Mesendoderm (in vitro differentiated cells): Measurements from ENCODE around the gene RGS5.

Experiments
- DNase-seq: peaks from one replicate; pipeline ENCODE4 v3.0.0; 2013
- H2AK5ac ChIP-seq: 2 replicates; pipeline ENCODE4 v1.6.1; 2013; ENCODE audit warnings: low read length, inconsistent platforms
- H2BK120ac ChIP-seq: 2 replicates; pipeline ENCODE4 v1.6.1; 2013; ENCODE audit warnings: low read depth, mild to moderate bottlenecking, low read length, moderate library complexity, mixed read lengths
- H2BK15ac ChIP-seq: replicated peaks from 2 replicates; pipeline ENCODE4 v1.6.1; 2013; ENCODE audit warnings: low read depth, mild to moderate bottlenecking, moderate library complexity
- H2BK5ac ChIP-seq: 2 replicates; pipeline ENCODE4 v1.6.1; 2013; ENCODE audit warnings: low read length, inconsistent platforms
- H3K18ac ChIP-seq: 2 replicates; pipeline ENCODE4 v1.6.1; 2013; ENCODE audit warnings: mild to moderate bottlenecking, low read length, mixed read lengths
- H3K23ac ChIP-seq: one replicate; pipeline ENCODE4 v1.6.1; 2013; ENCODE audit warnings: low read length
- H3K27ac ChIP-seq: 2 replicates; pipeline ENCODE4 v1.5.1; 2013; ENCODE audit warnings: low read depth, mild to moderate bottlenecking, inconsistent platforms, low read length, moderate library complexity
- H3K27me3 ChIP-seq: 2 replicates; pipeline ENCODE4 v1.6.1; 2013; ENCODE audit warnings: low read length, control low read depth, mild to moderate bottlenecking, inconsistent platforms; ENCODE audit not compliant: insufficient read depth, poor library complexity
- H3K36me3 ChIP-seq: 2 replicates; pipeline ENCODE4 v1.6.1; 2013; ENCODE audit warnings: low read length, inconsistent platforms; ENCODE audit not compliant: control insufficient read depth, insufficient read depth
- H3K4ac ChIP-seq: one replicate; pipeline ENCODE4 v1.6.1; 2013; ENCODE audit warnings: low read depth, mild to moderate bottlenecking, low read length, moderate library complexity
- H3K4me1 ChIP-seq: 2 replicates; pipeline ENCODE4 v1.6.1; 2013; ENCODE audit warnings: low read depth, low read length, inconsistent platforms; ENCODE audit not compliant: control insufficient read depth
- H3K4me2 ChIP-seq: 2 replicates; pipeline ENCODE4 v1.6.1; 2013; ENCODE audit warnings: low read length
- H3K4me3 ChIP-seq: 2 replicates; pipeline ENCODE4 v1.5.1; 2013; ENCODE audit warnings: mild to moderate bottlenecking, low read length
- H3K56ac ChIP-seq: one replicate; pipeline ENCODE4 v1.6.1; 2013; ENCODE audit warnings: low read length
- H3K79me1 ChIP-seq: 2 replicates; pipeline ENCODE4 v1.6.1; 2013; ENCODE audit warnings: low read length, inconsistent platforms
- H3K79me2 ChIP-seq: 2 replicates; pipeline ENCODE4 v1.6.1; 2013; ENCODE audit warnings: mild to moderate bottlenecking, low read length; ENCODE audit not compliant: control insufficient read depth, insufficient read depth
- H3K9ac ChIP-seq: 2 replicates; pipeline ENCODE4 v1.6.1; 2013; ENCODE audit warnings: low read length, inconsistent platforms
- H4K5ac ChIP-seq: one replicate; pipeline ENCODE4 v1.6.1; 2013; ENCODE audit warnings: low read length
- H4K8ac ChIP-seq: one replicate; pipeline ENCODE4 v1.6.1; 2013; ENCODE audit warnings: low read depth, mild to moderate bottlenecking, control low read depth, low read length, moderate library complexity
- WGBS: extraction: QIAGEN DNeasy Blood & Tissue Kit; methylation state at CpG from one replicate; pipeline ENCODE4 v1.1.7; 2013; ENCODE audit warnings: low lambda C conversion rate, missing lambda C conversion rate; ENCODE audit not compliant: insufficient coverage; ENCODE audit errors: extremely low coverage; 5-methylcytosine and 5-hydroxymethylcytosine counted together

The RGS5 gene

DNA sequence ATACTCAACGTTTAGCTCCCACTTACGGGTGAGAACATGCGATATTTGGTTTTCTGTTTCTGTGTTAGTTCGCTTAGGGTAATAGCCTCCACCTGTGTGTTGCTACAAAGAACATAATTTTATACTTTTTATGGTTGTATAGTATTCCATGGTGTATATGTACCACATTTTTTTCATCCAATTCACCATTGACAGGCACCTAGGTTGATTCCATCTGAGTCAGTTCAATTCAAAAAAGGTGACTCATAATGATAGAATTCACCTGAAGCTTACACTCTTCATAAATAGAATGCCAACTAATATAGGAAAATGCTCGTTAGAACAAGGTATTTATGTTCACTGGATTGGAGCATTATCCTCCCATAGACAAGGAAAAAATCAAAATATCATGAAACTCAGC, 95.1 kb downstream of the RGS5 start:
- H3K4ac ChIP-seq = no peak overlapping the region
- H2AK5ac ChIP-seq = no peak overlapping the region
- H3K18ac ChIP-seq = no peak overlapping the region
- H3K9ac ChIP-seq = no peak overlapping the region
- no peak overlapping the region for H3K56ac ChIP-seq
- H3K79me1 ChIP-seq = no peaks in the 10 kb centered on the region
- no peak overlapping the region for H2BK5ac ChIP-seq
- no peak overlapping the region for H3K23ac ChIP-seq
- no peaks in the 10 kb centered on the region for H3K27me3 ChIP-seq
- H3K36me3 ChIP-seq = no peaks in the 10 kb centered on the region
- H4K8ac ChIP-seq = no peak overlapping the region
- H3K27ac ChIP-seq = no peak overlapping the region
- no peak overlapping the region for H2BK15ac ChIP-seq
- H4K5ac ChIP-seq = no peak overlapping the region
- no peak for DNase-seq
- no peak overlapping the region for H2BK120ac ChIP-seq
- no peaks in the 10 kb centered on the region for H3K79me2 ChIP-seq
- no CpG with 5 or more reads among the region's 5 CpGs for WGBS
- H3K4me2 ChIP-seq = no peak overlapping the region
- H3K4me1 ChIP-seq = no peaks in the 10 kb centered on the region
- no peak overlapping the region for H3K4me3 ChIP-seq

DNA sequence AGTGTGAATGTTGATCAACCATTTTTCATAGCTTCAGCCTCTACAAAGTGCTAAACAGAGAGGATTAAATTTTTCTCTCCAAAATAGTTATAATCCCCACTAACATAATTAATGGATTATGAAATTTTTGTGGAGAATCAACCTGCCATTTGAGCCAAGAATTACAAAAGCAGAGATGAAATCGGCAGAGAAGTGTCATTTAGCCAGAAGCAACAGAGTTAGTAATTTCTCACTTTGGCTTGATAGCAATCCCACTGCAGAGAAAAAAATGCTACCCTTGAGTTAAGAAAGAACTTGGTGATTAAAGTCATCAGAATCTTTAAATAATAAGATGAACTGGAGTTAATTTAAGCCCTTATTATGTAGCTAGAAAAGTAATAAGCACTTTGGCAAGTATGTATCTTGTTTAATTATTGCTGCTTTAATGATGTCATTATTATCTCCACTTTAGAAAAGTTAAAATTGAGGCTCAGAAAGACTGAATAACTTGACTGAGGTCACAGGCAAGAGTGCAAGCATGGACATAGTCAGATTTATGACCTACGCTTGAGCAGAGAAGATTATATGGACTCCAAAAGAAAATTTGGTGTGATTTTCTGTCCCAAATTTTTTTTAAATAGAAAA, 96.2 kb downstream of the RGS5 start:
- H3K9ac ChIP-seq = no peak overlapping the region
- no peak overlapping the region for H2AK5ac ChIP-seq
- no CpG with 5 or more reads among the region's 2 CpGs for WGBS
- H3K23ac ChIP-seq = no peak overlapping the region
- no peaks in the 10 kb centered on the region for H3K4me1 ChIP-seq
- no peaks in the 10 kb centered on the region for H3K79me2 ChIP-seq
- no peaks in the 10 kb centered on the region for H3K27me3 ChIP-seq
- H2BK5ac ChIP-seq = no peak overlapping the region
- no peak overlapping the region for H3K4me3 ChIP-seq
- no peak overlapping the region for H3K56ac ChIP-seq
- H3K36me3 ChIP-seq = no peaks in the 10 kb centered on the region
- H3K18ac ChIP-seq = no peak overlapping the region
- no peaks in the 10 kb centered on the region for H3K79me1 ChIP-seq
- no peak overlapping the region for H3K4me2 ChIP-seq
- no peak overlapping the region for H2BK15ac ChIP-seq
- H3K4ac ChIP-seq = no peak overlapping the region
- H2BK120ac ChIP-seq = no peak overlapping the region
- H3K27ac ChIP-seq = no peak overlapping the region
- no peak for DNase-seq
- no peak overlapping the region for H4K5ac ChIP-seq
- no peak overlapping the region for H4K8ac ChIP-seq

DNA sequence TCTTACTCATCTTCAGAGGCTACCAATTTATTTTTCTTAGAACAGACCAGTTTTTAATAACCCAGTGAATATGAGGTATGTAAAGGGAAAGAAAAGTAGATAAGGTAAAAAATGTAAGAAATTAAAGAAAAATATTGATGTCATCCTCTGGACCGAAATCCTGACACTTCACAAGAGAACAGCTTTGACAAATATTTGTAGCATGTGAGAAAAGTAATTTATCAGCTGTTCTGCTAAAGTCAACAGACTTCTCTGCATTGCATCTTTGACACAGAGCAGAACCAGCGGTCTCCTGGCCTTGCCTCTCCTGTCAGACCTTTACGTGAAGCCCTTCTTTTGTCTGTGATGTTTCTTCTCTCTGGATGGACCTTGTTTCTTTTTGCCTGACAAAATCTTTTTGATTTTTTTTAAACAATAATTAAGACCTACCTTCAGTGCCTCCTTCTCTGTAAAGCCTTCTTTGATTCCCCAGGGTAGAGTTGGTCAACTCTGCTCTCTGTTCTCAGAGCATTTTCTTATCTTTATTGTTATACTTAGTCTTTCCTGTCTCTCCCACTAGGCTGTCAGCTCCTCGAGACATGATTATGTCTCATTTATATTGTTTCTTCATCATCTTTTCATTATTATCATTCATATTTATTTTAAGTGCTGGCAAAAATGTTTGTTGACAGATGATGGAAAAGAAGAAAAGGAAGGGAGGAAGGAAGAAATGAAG, 98.2 kb downstream of the RGS5 start:
- no peak overlapping the region for H4K8ac ChIP-seq
- no peak overlapping the region for H3K4ac ChIP-seq
- H2BK5ac ChIP-seq = no peak overlapping the region
- DNase-seq = no peak
- no peaks in the 10 kb centered on the region for H3K27me3 ChIP-seq
- no peak overlapping the region for H3K23ac ChIP-seq
- no peak overlapping the region for H2BK120ac ChIP-seq
- H3K4me1 ChIP-seq = no peaks in the 10 kb centered on the region
- no peak overlapping the region for H3K27ac ChIP-seq
- no peak overlapping the region for H3K4me2 ChIP-seq
- WGBS = no CpG with 5 or more reads among the region's 4 CpGs
- H3K18ac ChIP-seq = no peak overlapping the region
- no peak overlapping the region for H2AK5ac ChIP-seq
- no peaks in the 10 kb centered on the region for H3K79me2 ChIP-seq
- H3K9ac ChIP-seq = no peak overlapping the region
- H3K4me3 ChIP-seq = no peak overlapping the region
- no peak overlapping the region for H2BK15ac ChIP-seq
- no peaks in the 10 kb centered on the region for H3K79me1 ChIP-seq
- H3K56ac ChIP-seq = no peak overlapping the region
- no peak overlapping the region for H4K5ac ChIP-seq
- no peaks in the 10 kb centered on the region for H3K36me3 ChIP-seq

DNA sequence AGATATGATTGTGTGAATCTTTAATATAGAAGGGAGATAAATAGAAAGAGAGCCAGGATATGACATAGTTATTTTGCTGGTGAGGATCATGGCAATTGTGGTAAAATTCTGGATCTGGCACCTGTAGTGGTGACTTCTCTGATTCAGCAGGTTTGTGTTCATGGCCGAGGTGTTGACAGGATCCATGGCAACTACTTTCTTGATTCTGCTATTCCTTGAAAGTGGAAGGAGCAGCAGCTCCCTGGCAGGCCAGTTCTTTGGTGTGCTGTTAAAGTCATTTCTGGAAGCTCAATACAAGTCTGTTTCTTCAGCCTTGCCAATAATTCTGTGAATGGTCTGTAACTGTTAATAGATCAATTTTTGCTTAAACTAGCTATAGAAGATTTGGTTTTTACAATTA, 100.1 kb downstream of the RGS5 start:
- no peak overlapping the region for H4K5ac ChIP-seq
- no peak overlapping the region for H3K56ac ChIP-seq
- H3K79me2 ChIP-seq = no peaks in the 10 kb centered on the region
- H3K27me3 ChIP-seq = no peaks in the 10 kb centered on the region
- no peak overlapping the region for H2AK5ac ChIP-seq
- no peak overlapping the region for H3K9ac ChIP-seq
- no peaks in the 10 kb centered on the region for H3K4me1 ChIP-seq
- DNase-seq = no peak
- WGBS = no CpG with 5 or more reads among the region's 1 CpG
- no peak overlapping the region for H3K18ac ChIP-seq
- H3K4ac ChIP-seq = no peak overlapping the region
- H3K27ac ChIP-seq = no peak overlapping the region
- H3K23ac ChIP-seq = no peak overlapping the region
- no peak overlapping the region for H3K4me2 ChIP-seq
- no peak overlapping the region for H3K4me3 ChIP-seq
- no peak overlapping the region for H2BK5ac ChIP-seq
- H2BK120ac ChIP-seq = no peak overlapping the region
- no peak overlapping the region for H2BK15ac ChIP-seq
- H3K36me3 ChIP-seq = no peaks in the 10 kb centered on the region
- H3K79me1 ChIP-seq = no peaks in the 10 kb centered on the region
- H4K8ac ChIP-seq = no peak overlapping the region

DNA sequence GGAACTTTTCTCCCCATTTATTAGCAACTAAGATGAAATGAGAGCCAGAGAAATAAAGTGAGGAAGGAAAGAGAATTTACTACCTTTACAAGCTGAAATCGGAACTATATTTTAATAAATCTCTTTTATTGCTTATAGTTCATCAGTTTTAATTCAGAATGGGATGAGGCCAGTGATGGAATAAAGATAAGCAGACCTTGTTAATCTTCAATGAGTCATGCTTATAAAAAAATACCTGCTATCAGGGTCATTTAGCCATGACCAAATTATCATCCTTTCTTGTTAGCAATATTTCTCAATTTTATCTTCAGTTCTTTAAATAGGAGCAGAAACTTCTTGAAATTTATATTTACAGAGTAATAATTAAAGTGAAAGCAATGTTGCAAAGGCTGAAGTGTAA, 107.5 kb downstream of the RGS5 start:
- Histone ChIP-seq H3K27me3 (no peaks in the 10 kb centered on the region), H3K4me1 (no peaks in the 10 kb centered on the region), H2BK15ac (no peak overlapping the region), H3K36me3 (no peaks in the 10 kb centered on the region), H2AK5ac (no peak overlapping the region), H3K4me3 (no peak overlapping the region), H3K79me2 (no peaks in the 10 kb centered on the region), H4K5ac (no peak overlapping the region), H3K4ac (no peak overlapping the region), H4K8ac (no peak overlapping the region), H3K4me2 (no peak overlapping the region), H2BK5ac (no peak overlapping the region), H3K56ac (no peak overlapping the region), H3K27ac (no peak overlapping the region), H3K18ac (no peak overlapping the region), H3K23ac (no peak overlapping the region), H3K79me1 (no peaks in the 10 kb centered on the region), H3K9ac (no peak overlapping the region), H2BK120ac (no peak overlapping the region)
- no CpG with 5 or more reads among the region's 1 CpG for WGBS
- no peak for DNase-seq

DNA sequence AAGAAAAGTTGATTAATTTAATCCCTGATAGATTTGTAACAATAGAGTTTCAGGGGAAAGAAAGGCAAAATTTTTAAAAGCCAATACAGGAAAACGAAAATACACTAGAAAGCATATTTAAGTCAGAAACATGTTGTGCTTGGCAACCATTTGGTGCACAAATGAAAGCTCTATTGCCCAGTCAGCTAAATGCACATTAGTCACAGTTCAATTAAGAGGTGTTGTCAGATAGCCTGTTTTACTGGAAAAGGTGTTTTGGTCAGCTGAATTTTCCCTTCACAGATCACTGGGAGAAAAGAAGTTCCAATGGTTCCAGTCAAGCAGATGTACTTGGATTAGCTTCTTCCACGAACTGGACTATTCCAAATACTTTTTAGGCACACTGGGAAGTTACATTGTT, 108.1 kb downstream of the RGS5 start:
- no peak for DNase-seq
- H3K56ac ChIP-seq = no peak overlapping the region
- no peak overlapping the region for H4K5ac ChIP-seq
- no peak overlapping the region for H3K4me2 ChIP-seq
- H3K4me3 ChIP-seq = no peak overlapping the region
- H3K4ac ChIP-seq = no peak overlapping the region
- no peak overlapping the region for H2AK5ac ChIP-seq
- H3K27ac ChIP-seq = no peak overlapping the region
- H4K8ac ChIP-seq = no peak overlapping the region
- no peak overlapping the region for H3K18ac ChIP-seq
- H3K36me3 ChIP-seq = no peaks in the 10 kb centered on the region
- H3K9ac ChIP-seq = no peak overlapping the region
- no peaks in the 10 kb centered on the region for H3K27me3 ChIP-seq
- no peaks in the 10 kb centered on the region for H3K4me1 ChIP-seq
- no peak overlapping the region for H3K23ac ChIP-seq
- H2BK15ac ChIP-seq = no peak overlapping the region
- no peak overlapping the region for H2BK120ac ChIP-seq
- H3K79me2 ChIP-seq = no peaks in the 10 kb centered on the region
- no peaks in the 10 kb centered on the region for H3K79me1 ChIP-seq
- H2BK5ac ChIP-seq = no peak overlapping the region
- no CpG with 5 or more reads among the region's 2 CpGs for WGBS
